ENCODE data around the gene PMP22.
A peak's percentile ranks its signal among the peaks of the same experiment; 100 is the strongest.
"Not testable (repeated sequence)": the region's sequence is repeated elsewhere in the genome, so short reads cannot be mapped to it uniquely, and the experiment has no call there.

Gene PMP22

GRCh38 chr17:15250135-15250860, 14.8 kb downstream of the PMP22 start:
- DNase-seq, result no peak

GRCh38 chr17:15249487-15249886, 15.6 kb downstream of the PMP22 start:
- DNase-seq, result no peak

DNA sequence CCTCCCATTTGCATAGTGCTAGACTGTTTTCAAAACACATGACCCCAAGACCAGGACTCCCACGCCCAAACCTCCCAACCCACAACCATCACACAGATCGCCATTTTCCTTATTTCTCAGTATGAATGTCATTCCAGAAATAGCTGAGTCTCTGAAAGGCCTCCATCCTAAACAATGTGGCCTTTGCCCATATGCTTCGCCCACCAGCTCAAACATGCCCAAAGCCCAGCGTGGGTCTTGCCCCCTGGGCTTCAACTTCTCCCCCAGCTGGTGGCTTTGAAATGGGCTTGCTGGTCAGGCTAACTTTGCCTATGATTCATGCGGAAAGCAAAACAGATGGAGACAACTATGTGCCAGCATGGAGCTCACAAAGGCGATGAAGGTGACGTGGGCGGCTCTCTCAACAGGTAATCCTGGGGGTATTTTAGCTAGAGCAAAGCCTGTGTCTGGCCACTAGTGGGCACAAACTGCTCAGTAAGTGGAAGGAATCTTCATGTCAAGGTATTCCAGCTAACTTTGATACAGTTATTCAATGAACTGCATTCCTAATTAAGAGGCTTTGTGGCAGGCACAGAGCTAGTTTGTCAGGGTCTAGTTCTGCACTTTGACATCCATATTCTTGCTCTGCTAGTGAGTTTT, 17.1 kb downstream of the PMP22 start:
- DNase-seq, result peak; percentile 22

- no peak for DNase-seq
These were observed 20.1 kb downstream of the PMP22 start for GRCh38 chr17:15245054-15245453.

DNA sequence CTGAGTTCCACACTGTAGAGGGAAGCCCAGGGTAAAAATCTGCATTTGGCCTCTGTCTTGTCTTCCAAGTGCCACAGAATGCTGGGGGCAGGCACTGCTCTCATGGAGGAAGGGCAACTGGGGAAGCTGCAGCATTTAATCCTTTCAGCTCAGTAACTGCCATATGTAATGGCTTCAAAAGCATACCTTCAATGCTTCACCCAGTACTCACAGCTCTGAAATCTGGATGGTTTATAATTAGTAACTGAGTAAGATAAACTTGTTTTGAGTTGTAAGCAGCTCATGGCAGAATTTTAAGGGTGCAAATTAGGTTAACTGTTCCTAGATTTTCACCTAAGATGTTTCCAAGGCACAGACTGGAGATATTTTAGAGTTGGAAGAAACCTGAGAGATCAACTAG, 24.5 kb downstream of the PMP22 start:
- no peak for DNase-seq

- no peak for DNase-seq
These were observed 25.6 kb downstream of the PMP22 start for GRCh38 chr17:15239491-15239890.

- DNase-seq, result no peak
These were observed 26.3 kb downstream of the PMP22 start for GRCh38 chr17:15238676-15239422.

GRCh38 chr17:15238057-15238456, 27.1 kb downstream of the PMP22 start:
- peak; percentile 23 for DNase-seq

DNA sequence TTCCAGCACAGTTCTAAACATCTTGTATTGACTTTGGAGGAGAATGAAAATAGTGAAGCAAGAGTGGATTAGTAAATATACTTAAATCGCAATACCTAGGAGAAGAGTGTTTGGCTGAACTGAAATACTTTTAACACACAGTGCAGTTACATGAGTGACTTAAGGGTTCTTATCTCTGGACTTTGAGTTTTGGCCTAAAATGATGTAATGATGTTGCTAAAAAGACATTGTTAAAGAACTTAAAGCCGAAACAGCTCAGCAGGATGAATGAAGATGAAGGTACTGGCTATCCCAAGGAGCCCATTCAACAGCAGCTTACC, 28.1 kb downstream of the PMP22 start:
- no peak for DNase-seq

DNA sequence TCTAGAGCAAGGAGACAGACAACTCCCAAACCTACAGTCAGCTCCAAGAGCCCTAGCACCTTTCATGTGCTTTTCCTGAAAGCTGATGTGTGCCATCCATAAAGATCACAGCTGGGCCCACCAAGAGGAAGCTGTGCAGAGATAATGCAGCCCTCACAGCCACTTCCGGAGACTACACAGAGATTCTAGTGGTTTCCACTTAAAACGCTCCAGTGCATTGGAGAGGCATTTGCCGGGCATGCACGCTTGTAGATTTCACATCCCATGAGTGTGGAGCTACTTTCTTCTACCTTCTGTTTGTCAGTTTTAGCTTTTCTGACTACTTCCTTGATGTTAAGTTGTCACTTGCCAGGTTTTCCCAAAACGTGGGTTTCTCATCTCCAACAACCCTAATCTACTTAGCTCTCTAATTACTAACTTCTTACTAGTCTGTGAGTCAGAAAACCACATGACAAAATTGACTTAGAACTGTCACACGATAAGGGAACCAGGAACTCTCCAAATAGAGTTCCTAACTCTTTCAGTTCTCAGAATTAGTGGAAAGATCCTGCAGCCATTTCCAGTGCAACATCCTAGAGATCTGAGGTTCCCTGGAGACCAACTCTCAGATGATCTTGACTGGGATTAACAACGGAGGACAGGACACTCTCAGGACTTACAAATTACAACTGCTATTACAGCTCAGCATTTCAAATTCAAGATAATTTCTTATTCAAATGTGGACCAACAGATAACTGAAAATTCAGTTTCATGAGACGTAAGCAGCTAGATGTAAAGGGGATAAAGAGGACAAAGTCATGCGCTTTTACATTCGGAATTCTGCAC, 28.6 kb downstream of the PMP22 start:
- peak; percentile 90 for DNase-seq

DNA sequence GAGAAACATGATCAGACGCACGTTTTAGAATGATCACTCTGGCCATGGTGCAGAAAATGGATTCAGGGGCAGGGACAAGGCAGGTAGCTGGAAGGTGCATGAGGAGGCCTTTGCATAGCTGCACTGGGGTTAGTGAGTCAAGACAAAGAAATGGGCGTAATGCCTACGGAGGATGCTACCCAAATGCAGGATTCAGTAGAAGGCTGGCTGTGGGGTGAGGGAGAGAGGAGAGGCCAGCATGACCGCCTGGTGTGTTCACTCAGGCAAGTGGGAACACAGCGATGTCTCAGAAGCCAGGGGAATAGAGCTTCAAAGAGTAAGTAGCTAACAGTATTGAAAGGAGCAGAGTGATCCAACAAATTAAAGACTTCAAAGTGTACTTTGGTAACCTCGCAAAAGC, 31.2 kb downstream of the PMP22 start:
- DNase-seq, result no peak

DNA sequence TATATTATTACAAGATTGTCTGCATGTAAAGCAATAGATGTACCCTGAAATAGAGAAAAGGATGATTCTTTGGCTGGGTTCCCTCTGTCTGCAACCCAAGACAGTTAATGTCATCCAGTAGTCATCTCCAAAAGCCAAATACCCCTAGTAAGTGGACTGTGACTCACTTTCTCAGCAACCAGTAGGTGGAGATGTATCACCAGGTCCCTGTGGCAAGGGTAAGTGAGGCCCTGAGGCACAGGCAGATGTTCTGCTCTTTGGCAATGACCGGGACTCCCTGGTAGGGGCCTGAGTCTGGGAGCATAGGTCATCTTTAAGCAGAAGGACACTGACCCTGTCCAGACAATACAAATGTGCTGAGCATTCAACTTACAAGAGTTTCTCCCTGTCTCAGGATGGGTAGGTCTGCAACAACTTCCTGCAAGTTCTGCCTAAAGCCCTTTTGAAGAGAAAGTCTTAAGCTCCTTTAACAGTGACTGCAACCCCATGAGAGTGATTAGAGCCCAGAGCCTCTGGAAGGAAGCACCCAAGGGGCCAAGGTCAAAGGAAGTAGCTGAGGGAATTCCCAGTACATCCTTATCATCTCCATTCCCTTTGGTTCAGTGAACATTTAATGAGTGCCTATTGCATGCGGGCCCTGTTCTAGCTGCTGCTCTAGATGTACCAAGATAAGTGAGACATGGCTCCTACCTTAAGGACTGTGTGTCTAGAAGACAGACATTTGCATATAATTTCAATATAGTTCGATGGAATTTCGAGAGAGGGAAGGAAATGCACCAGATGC, 31.9 kb downstream of the PMP22 start:
- peak; percentile 82 for DNase-seq

GRCh38 chr17:15232517-15232915, 32.6 kb downstream of the PMP22 start:
- peak; percentile 93 for DNase-seq

GRCh38 chr17:15231851-15232516, 33.1 kb downstream of the PMP22 start:
- no peak for DNase-seq

DNA sequence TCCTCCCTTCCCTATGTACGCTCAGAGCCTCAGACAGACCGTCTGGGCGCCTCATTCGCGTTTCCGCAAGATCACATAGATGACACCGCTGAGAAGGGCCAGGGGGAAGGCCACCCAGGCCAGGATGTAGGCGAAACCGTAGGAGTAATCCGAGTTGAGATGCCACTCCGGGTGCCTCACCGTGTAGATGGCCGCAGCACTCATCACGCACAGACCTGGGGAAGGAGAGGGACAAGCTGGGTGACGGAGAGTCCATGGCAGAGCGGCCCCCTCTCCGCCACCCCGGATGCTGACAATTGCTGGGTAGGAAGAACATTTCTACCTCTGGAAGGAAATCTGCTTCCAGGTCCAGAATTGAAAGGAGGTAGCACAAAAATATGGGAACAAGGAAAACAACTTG, 34.3 kb downstream of the PMP22 start:
- DNase-seq, result no peak

DNA sequence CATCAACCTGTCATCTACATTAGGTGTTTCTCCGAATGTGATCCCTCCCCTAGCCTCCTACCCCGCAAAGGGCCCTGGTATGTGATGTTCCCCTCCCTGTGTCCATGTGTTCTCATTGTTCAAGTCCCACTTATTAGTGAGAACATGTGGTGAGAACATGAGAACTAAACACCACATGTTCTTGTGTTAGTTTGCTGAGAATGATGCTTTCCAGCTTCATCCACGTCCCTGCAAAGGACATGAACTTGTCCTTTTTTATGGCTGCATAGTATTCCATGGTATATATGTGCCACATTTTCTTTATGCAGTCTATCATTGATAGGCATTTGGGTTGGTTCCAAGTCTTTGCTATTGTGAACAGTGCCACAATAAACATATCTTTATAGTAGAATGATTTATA, 43.3 kb downstream of the PMP22 start:
- DNase-seq, result not testable (repeated sequence)

DNA sequence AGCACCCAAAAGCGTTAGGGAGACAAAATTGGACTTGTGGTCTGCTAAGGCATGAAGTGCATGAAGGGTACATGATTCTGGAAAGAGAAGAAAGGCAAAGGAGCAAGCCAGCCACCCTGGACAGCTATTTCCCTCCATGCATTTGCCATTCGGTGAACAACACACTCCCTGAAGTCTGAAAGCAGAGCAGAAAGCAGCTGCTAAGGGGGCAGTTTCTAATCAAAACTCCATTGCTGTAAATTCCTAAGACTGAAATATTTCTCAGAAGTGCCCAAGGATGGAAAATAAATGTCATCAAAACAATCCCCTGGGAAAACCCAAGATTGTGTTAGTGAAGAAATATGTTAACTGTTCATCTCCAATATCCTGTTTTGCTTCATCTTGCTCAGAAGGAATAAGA, 44.3 kb downstream of the PMP22 start:
- DNase-seq, result no peak

- no peak for DNase-seq
These were observed 48.6 kb downstream of the PMP22 start for GRCh38 chr17:15216481-15216880.

- DNase-seq, result peak; percentile 64
These were observed 51.6 kb downstream of the PMP22 start for GRCh38 chr17:15213381-15214087.

GRCh38 chr17:15210247-15210646, 54.9 kb downstream of the PMP22 start:
- DNase-seq, result no peak

GRCh38 chr17:15203062-15203461, 62.1 kb downstream of the PMP22 start:
- not testable (repeated sequence) for DNase-seq
